GM23248 (cell line): ENCODE results near the gene SOX30.

ENCODE experiments used
- EZH2 ChIP-seq: fragments of 200-600 bp; sonication (generic); IDR thresholded peaks from 2 replicates; pipeline ENCODE4 v1.6.1; 2018; ENCODE audit warnings: antibody characterized with exemption, mild to moderate bottlenecking; ENCODE audit not compliant: insufficient read depth, poor library complexity, severe bottlenecking
- EZH2phosphoT487 ChIP-seq: fragments of 200-600 bp; sonication (generic); IDR thresholded peaks from 2 replicates; pipeline ENCODE4 v1.6.1; 2018; ENCODE audit warnings: antibody characterized with exemption, moderate library complexity, mild to moderate bottlenecking, low read depth; ENCODE audit not compliant: insufficient read depth

GRCh38 chr5:157616785-157617184, 35.5 kb downstream of the SOX30 start:
- TF ChIP-seq EZH2 (no peak), EZH2phosphoT487 (no peak)
